ENCODE data around the gene MED28.

The MED28 gene

DNA sequence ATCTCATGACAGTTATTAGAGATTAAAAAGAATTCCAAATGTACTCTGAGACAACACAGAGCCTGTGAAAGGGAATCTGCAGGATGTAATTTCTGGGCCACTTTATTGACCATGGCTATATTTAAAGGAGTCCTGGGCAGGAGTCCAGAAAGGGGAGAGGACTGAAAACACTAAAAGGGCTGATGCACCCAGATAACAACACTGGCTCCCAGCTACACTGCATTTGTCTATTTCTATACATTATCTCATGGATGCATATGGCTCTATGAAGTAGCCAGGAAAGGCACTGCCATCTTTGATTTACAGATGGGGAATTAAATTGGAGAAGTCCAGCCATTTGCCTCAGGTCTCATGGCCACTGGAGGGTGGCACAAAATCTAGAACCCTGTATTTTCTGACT, 56.0 kb downstream of the MED28 start:
- DNase-seq = no peak

DNA sequence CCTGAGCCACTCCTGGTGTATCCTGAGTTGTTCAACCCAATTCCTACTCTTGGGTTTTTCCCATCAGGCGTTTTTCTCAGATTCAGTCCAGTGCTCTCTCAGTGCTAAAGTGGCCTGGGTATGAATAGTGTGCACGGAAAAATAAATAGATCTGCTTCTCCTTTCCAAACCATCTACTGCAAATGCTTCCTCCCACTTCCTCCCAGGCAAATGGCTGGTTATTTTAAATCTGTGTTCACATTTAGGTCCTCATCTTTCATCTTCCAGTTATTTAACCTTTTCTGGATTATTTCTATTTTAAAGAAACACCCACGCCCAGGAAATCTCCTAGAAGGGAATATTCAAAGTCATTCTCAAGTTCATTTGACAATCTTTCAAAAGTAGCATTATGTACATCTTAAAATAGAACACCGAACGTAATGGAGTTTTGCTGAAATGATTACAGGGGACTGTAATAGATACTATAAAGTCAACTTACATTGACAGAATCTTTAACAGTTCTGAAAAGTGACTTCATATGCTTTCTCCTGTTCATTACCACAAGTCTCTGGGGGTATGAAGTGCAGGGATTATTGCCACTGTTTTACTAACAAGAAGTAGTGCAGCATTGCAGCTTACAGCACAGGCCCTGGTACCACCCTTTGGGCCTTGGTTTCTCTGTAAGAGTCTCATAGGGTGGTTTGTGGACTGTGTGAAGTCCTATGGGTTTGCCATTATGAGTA, 66.3 kb downstream of the MED28 start:
- DNase-seq = no peak

DNA sequence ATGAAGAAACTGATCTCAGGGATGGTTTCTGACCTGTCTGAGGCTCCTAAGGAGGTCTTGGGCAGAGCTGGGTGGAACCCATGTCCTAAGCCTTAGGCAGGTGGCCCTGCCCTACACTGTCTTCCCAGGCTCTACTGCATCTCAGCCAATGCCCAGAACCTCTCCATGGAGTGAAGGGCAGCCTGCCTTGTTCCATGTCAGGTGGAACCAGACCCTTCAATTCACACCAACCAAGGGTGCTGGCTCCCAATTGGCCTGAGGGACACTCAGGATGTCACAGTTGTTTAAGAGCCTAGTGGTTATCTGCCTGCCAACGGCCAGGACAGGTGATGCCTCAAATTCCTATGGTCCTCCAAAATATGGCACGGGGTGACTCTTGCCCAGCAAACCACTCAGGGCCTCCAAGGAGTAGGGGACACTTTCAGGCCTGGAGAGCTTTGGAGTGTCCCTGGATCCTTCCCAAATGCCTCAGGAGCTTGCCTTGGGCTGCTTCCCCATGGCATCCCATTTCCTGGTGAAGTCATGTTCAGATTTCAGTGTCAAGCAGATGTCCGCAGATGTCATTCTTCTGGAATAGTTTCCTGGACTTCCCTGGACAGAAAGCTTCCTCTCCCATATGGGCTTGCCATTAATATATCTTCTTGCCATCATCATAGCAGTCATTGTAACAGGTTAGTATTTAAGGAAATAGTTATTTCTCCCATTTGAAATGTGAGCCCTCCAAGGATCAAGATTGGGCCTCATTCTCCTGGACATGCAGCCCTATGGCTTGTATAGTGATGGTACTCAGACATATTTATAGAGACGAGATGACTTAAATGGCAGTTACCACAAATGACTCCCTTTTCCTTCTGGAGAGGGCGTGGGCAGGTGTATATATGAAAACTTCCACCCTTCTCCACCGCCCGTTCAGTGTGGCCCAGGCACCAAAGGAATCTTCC, 67.1 kb downstream of the MED28 start:
- no peak for DNase-seq

DNA sequence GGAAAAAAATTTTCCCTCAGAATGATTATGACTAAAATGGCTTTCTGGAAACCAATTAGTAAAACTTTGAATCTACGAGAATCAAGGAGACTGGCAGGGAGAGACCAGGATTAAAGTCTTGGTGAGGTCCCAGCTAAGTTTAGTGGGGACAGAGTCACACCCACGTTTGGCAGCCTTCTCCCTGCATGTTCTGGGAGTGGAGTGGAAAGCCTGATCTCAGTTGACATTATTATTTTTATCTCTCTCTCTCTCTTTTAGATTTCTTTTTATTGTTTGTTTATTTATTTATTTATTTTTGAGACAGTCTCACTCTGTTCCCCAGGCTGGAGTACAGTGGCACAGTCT, 67.8 kb downstream of the MED28 start:
- DNase-seq = no peak

Data from NCI-H146 (cell line).